GM10266 (cell line): ENCODE measurements around the gene HSH2D.

Experiments
- DNase-seq: peaks from one replicate; pipeline ENCODE4 v3.0.0; 2012; ENCODE audit errors: extremely low spot score
- TF ChIP-seq, protein P1 (sequence below): IDR thresholded peaks from 2 replicates; pipeline ENCODE4 v1.5.1; 2012; ENCODE audit warnings: mild to moderate bottlenecking, low read depth; ENCODE audit not compliant: control insufficient read depth, insufficient read depth; ENCODE audit errors: missing control alignments

Gene HSH2D

DNA sequence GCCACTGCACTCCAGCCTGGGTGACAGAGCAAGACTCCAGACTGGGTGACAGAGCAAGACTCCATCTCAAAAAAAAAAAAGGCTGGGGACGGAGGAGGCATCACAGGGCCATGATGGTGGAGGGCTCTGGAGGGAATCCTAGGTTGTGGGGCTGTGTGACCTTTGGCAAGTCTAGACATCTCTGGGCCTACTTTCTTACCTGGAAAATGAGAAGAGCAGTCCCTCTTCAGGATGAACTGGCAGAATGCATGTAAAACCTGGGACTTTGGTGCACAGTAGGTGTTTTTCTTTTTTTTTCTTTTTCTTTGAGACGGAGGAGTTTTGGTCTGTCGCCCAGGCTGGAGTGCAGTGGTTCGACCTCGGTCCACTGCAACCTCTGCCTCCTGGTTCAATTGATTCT is 16.2 kb downstream of the HSH2D start:
- DNase-seq = no peak
- TF ChIP-seq, protein P1, sequence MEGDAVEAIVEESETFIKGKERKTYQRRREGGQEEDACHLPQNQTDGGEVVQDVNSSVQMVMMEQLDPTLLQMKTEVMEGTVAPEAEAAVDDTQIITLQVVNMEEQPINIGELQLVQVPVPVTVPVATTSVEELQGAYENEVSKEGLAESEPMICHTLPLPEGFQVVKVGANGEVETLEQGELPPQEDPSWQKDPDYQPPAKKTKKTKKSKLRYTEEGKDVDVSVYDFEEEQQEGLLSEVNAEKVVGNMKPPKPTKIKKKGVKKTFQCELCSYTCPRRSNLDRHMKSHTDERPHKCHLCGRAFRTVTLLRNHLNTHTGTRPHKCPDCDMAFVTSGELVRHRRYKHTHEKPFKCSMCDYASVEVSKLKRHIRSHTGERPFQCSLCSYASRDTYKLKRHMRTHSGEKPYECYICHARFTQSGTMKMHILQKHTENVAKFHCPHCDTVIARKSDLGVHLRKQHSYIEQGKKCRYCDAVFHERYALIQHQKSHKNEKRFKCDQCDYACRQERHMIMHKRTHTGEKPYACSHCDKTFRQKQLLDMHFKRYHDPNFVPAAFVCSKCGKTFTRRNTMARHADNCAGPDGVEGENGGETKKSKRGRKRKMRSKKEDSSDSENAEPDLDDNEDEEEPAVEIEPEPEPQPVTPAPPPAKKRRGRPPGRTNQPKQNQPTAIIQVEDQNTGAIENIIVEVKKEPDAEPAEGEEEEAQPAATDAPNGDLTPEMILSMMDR = no peak

DNA sequence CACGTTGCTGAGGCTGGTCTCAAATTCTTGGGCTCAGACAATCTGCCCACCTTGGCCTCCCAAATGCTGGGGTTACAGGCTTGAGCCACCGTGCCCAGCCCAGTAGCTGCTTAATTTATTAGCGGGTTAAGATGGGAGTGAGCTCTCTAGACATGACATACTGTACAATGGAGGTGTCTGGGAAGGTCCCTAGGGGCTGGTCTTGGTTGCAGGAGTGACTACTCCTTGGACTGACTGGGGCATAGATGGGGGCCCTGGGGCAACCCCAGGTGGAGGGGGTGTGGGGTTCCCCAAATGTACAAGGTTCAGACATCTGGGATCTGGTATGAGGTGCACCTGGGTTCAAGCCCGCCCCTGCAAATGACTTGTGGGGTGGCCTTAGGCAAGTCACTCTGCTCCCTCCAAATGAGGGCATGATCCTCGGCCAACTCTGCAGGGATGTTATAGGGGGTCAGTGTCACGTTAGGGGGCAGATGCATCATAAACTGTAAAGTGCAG is 17.0 kb downstream of the HSH2D start:
- DNase-seq = no peak
- TF ChIP-seq, protein P1 = no peak

DNA sequence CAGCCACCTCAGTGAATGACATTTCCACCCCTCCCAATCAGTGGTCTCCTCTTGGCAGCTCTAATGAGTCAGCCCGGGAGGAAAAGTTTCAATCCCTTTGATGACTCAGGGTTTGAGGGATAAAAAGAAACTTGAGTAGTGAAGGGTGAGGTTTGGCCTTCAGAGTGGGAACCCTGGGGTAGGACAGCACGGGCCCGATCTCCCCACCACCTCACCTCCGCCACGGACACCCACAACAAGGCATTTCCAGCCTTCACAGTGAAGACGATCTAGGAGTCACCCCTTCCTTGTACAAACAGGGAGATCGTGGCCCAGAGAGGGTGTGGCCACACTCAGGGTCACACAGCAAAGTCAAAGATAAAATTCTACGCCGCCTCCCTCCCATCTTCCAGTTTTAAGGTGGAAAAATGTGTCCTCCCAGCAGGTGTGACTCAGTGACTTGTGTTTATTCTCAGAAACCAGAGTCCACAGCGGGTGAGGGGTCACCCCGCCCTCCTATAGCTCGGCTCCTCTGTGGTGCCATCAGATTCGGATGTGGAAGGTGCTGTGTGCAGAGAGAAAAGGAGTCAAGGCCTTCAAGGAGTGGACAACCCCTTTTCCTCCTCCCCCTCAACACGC is 17.6 kb downstream of the HSH2D start:
- DNase-seq = no peak
- TF ChIP-seq, protein P1 = no peak

DNA sequence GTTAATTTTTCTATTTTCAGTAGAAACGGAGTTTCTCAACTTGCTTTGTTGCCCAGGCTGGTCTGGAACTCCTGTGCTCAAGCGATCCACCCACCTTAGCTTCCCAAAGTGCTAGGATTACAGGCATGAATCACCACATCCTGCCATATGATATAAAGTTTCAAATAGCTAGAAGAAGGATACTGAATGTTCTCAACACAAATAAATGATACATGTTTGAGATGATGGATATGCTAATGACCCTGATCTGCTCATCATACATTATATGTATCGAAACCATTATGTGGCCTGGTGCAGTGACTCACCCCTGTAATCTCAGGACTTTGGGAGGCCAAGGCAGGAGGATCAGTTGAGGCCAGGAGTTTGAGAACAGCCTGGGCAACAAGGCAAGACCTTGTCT is 18.4 kb downstream of the HSH2D start:
- TF ChIP-seq, protein P1 = no peak
- no peak for DNase-seq

DNA sequence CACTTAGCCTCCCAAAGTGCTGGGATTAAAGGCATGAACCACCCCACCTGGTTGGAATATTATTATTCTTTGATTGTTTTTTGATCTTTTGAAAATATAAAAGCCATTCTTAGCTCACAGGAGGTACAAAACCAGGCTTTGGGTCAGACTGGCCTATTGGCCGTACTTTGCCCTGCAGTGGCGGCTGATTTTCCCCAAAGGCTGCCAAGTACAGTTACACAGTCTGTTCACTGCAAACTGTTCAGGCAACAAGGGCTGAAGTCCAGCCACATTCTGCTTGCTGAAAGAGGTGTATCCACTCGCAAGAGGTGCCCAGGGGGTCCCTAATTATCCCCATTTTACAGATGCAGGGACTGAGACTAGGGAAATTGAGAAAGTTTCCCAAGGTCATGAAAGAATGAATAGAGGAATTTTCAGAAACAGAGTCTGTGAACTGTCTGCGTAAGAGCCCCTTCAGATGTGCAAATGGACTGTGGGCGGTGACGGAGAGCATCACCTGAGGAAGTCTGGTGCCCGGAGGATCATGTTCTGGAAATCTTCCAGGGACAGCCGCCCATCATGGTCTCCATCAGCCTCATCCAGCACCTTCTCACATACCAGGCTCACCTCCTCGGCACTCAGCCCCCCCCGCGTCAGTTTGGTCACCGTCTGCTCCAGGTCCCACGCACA is 20.9 kb downstream of the HSH2D start:
- no peak for DNase-seq
- TF ChIP-seq, protein P1 = no peak

DNA sequence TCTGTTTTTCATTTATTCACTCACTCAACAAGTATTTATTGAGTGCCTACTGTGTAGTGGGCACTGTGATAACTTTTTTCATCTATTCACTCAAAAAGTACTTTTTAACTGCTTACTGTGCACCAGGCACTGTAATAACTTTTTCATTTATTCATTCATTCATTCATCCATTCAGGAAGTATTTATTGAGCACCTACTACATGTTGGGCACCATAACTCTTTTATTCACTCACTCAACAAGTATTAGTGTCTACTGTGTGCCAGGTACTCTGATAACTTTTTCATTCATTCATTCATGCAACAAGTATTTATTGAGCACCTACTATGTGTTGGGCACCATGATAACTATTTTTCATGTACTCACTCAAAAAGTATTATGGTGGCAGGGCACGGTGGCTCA is 22.9 kb downstream of the HSH2D start:
- TF ChIP-seq, protein P1 = no peak
- no peak for DNase-seq

DNA sequence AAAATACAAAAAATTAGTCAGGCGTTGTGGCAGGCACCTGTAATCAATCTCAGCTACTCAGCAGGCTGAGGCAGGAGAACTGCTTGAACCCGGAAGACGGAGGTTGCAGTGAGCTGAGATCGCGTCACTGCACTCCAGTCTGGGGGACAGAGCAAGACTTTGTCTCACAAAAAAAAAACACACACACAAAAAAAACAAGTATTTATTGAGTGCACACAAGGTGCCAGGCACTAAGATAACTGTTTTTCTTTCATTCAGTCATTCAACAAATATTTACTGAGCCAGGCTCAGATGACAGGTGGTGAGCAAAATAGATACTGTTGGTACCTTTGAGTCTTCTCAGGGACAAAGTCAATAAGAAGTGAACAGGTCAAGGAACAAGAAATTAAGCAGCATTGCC is 23.6 kb downstream of the HSH2D start:
- TF ChIP-seq, protein P1 = no peak
- no peak for DNase-seq
